Measurements from ENCODE around the gene MYL3. TPM values are rescaled to one million over a fixed set of nuclear protein-coding genes. Genes with fewer than 3 reads are reported as not detected.
"Not testable (repeated sequence)": the region's sequence is repeated elsewhere in the genome, so short reads cannot be mapped to it uniquely, and the experiment has no call there.

The MYL3 gene
- polyA plus RNA-seq, 1 experiment, result 1.0 TPM

- POLR2A ChIA-PET, result no interaction called here
Observed at GRCh38 chr3:46824211-46824970, 38.9 kb downstream of the MYL3 start.

GRCh38 chr3:46823314-46823713, 39.9 kb downstream of the MYL3 start:
- H3K36me3 ChIP-seq (ENCODE audit: control insufficient read depth, insufficient read depth, low read length); DNase-seq (ENCODE audit: low read depth); H3K27me3 ChIP-seq (ENCODE audit: control insufficient read depth, insufficient read depth, low read length); H3K4me3 ChIP-seq (ENCODE audit: low read depth, low read length); POLR2A ChIA-PET: not testable (repeated sequence)
- CTCF ChIA-PET, result interaction anchor here (1.4 kb wide), 1 partner anchor 23 kb away, joined by 3 read pairs; no protein-coding TSS in a partner anchor

More at GRCh38 chr3:46824211-46824970, 38.9 kb downstream of the MYL3 start:
- H3K27me3 ChIP-seq (ENCODE audit: control insufficient read depth, insufficient read depth, low read length), result peaks cover 1% of the 10 kb centered on the region; the same call in 1 of the 2 replicates
- DNase-seq (ENCODE audit: low read depth), result no peak
- no peak overlapping the region for H3K4me3 ChIP-seq (ENCODE audit: low read depth, low read length)
- CTCF ChIA-PET, result interaction anchor here (0.6 to 1.4 kb wide), 5 partner anchors 10 to 333 kb away, joined by 3 to 4 read pairs (median 3); no protein-coding TSS in a partner anchor
- no peak for TF ChIP-seq CTCF (IDR thresholded peaks at IDR 0.05; ENCODE audit: insufficient read depth, low read depth, low read length)
- no peaks in the 10 kb centered on the region for H3K36me3 ChIP-seq (ENCODE audit: control insufficient read depth, insufficient read depth, low read length)

GRCh38 chr3:46821553-46821952, 41.7 kb downstream of the MYL3 start:
- POLR2A ChIA-PET, result no interaction called here
- Histone ChIP-seq H3K4me3 (ENCODE audit: low read depth, low read length) (no peak overlapping the region), H3K36me3 (ENCODE audit: control insufficient read depth, insufficient read depth, low read length) (no peaks in the 10 kb centered on the region), H3K27me3 (ENCODE audit: control insufficient read depth, insufficient read depth, low read length) (no peaks in the 10 kb centered on the region; the same call in 1 of the 2 replicates)
- TF ChIP-seq CTCF (IDR thresholded peaks at IDR 0.05; ENCODE audit: insufficient read depth, low read depth, low read length), result no peak
- CTCF ChIA-PET, result interaction anchor here (0.5 kb wide), 1 partner anchor 109 kb away, joined by 3 read pairs; no protein-coding TSS in a partner anchor
- DNase-seq (ENCODE audit: low read depth), result no peak

GRCh38 chr3:46820852-46821251, 42.4 kb downstream of the MYL3 start:
- CTCF ChIA-PET, result interaction anchor here (0.5 kb wide), 1 partner anchor 110 kb away, joined by 3 read pairs; no protein-coding TSS in a partner anchor
- no peaks in the 10 kb centered on the region for H3K36me3 ChIP-seq (ENCODE audit: control insufficient read depth, insufficient read depth, low read length)

GRCh38 chr3:46812237-46812791, 50.9 kb downstream of the MYL3 start:
- no peak for TF ChIP-seq CTCF (IDR thresholded peaks at IDR 0.05; ENCODE audit: insufficient read depth, low read depth, low read length)
- ChIA-PET CTCF (interaction anchor here (0.6 to 1.0 kb wide), 2 partner anchors 61 to 69 kb away, joined by 3 read pairs; no protein-coding TSS in a partner anchor), POLR2A (no interaction called here)
- Histone ChIP-seq H3K36me3 (ENCODE audit: control insufficient read depth, insufficient read depth, low read length) (no peaks in the 10 kb centered on the region), H3K27me3 (ENCODE audit: control insufficient read depth, insufficient read depth, low read length) (peaks cover 9% of the 10 kb centered on the region), H3K4me3 (ENCODE audit: low read depth, low read length) (peak overlapping the region; percentile 17)
- peak; percentile 4 for DNase-seq (ENCODE audit: low read depth)

More at GRCh38 chr3:46820852-46821251, 42.4 kb downstream of the MYL3 start:
- H3K4me3 ChIP-seq (ENCODE audit: low read depth, low read length), result no peak overlapping the region
- H3K27me3 ChIP-seq (ENCODE audit: control insufficient read depth, insufficient read depth, low read length), result no peaks in the 10 kb centered on the region; the same call in 1 of the 2 replicates
- no peak for TF ChIP-seq CTCF (IDR thresholded peaks at IDR 0.05; ENCODE audit: insufficient read depth, low read depth, low read length)
- POLR2A ChIA-PET, result no interaction called here
- DNase-seq (ENCODE audit: low read depth), result no peak

Data from BJ (cell line).